Prostate gland (tissue), 2 donors: Measurements from ENCODE around the gene SHISA6. TPM values are rescaled to one million over a fixed set of nuclear protein-coding genes. Genes with fewer than 3 reads are reported as not detected.
A peak's percentile ranks its signal among the peaks of the same experiment; 100 is the strongest.

Experiments
- DNase-seq: peaks from one replicate; pipeline ENCODE4 v3.0.0-alpha.2; 2019; ENCODE audit warnings: low spot score
- H3K27ac ChIP-seq, 2 donors: fragments of 200-600 bp; sonication (generic); 2 replicates each; pipeline ENCODE4 v1.5.1; 2017 to 2019
- H3K27me3 ChIP-seq: fragments of 200-600 bp; sonication (generic); replicated peaks from 2 replicates; pipeline ENCODE4 v1.5.1; 2019; ENCODE audit not compliant: insufficient read depth
- H3K36me3 ChIP-seq, 2 donors: fragments of 200-600 bp; sonication (generic); 1 replicate in 1 of 2; 2 replicates in 1 of 2; pipeline versions ENCODE4 v1.5.1 to v1.8.1; 2017 to 2019
- H3K4me1 ChIP-seq: fragments of 200-600 bp; sonication (generic); replicated peaks from 2 replicates; pipeline ENCODE4 v1.5.1; 2019
- H3K4me3 ChIP-seq, 2 donors: fragments of 200-600 bp; sonication (generic); 2 replicates each; pipeline ENCODE4 v1.5.1; 2017 to 2019
- H3K9me3 ChIP-seq: fragments of 200-600 bp; sonication (generic); 2 replicates; pipeline ENCODE4 v1.5.1; 2017
- POLR2A ChIP-seq: fragments of 450-650 bp; IDR thresholded peaks from one replicate; pipeline ENCODE4 v1.6.1; 2016; ENCODE audit warnings: antibody characterized with exemption, mild to moderate bottlenecking
- POLR2AphosphoS5 ChIP-seq: sonication (generic); formaldehyde crosslinking; IDR thresholded peaks from one replicate; pipeline ENCODE4 v1.6.1; 2017; ENCODE audit warnings: antibody characterized with exemption
- WGBS: methylation state at CpG from one replicate; pipeline ENCODE4 v1.1.5; 2018; 5-methylcytosine and 5-hydroxymethylcytosine counted together
- intact Hi-C: fragments of 100-400 bp; cut with DNase I; formaldehyde crosslinking; loops from one replicate; pipeline ENCODE4 v1.14.2; 2022
- total RNA-seq, 2 donors: library from RNA; depleted of rRNA; stranded (reverse); fragments of >200 nt; gene quantifications; one replicate each; pipeline ENCODE4 v1.1.0, GENCODE V29; 2016
- TF ChIP-seq, protein P1 (sequence below), 4 experiments: fragments of 200-600 bp in 2 of 4; fragments of 450-650 bp in 2 of 4; sonication (generic) in 2 of 4; IDR thresholded peaks; 1 replicate in 3 of 4; 2 replicates in 1 of 4; pipeline ENCODE4 v1.5.1; 2016 to 2019; ENCODE audit warnings: antibody characterized with exemption in 4 of 4, mild to moderate bottlenecking in 2 of 4, moderate library complexity in 2 of 4

The SHISA6 gene
- total RNA-seq, 2 donors from 2014 or later, result 9.0 to 10.6 TPM

GRCh38 chr17:11319894-11320293 lies 78.9 kb downstream of the SHISA6 start:
- Histone ChIP-seq H3K27me3 (no peaks in the 10 kb centered on the region), H3K9me3 (no peaks in the 10 kb centered on the region), H3K27ac (peak overlapping the region; percentile 35 to 41), H3K4me1 (no peaks in the 10 kb centered on the region), H3K4me3 (no peak overlapping the region), H3K36me3 (no peaks in the 10 kb centered on the region)
- DNase-seq, result no peak
- 45% methylated on average over 3 of the region's 3 CpGs for WGBS
- TF ChIP-seq, protein P1, sequence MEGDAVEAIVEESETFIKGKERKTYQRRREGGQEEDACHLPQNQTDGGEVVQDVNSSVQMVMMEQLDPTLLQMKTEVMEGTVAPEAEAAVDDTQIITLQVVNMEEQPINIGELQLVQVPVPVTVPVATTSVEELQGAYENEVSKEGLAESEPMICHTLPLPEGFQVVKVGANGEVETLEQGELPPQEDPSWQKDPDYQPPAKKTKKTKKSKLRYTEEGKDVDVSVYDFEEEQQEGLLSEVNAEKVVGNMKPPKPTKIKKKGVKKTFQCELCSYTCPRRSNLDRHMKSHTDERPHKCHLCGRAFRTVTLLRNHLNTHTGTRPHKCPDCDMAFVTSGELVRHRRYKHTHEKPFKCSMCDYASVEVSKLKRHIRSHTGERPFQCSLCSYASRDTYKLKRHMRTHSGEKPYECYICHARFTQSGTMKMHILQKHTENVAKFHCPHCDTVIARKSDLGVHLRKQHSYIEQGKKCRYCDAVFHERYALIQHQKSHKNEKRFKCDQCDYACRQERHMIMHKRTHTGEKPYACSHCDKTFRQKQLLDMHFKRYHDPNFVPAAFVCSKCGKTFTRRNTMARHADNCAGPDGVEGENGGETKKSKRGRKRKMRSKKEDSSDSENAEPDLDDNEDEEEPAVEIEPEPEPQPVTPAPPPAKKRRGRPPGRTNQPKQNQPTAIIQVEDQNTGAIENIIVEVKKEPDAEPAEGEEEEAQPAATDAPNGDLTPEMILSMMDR (IDR thresholded peaks at IDR 0.05), result no peak
- peak; percentile 35 for TF ChIP-seq POLR2AphosphoS5
- intact Hi-C loops, result no loop called here

GRCh38 chr17:11324021-11324420 lies 83.0 kb downstream of the SHISA6 start:
- no peaks in the 10 kb centered on the region for H3K9me3 ChIP-seq
- H3K27ac ChIP-seq, result no peak overlapping the region
- TF ChIP-seq POLR2AphosphoS5 (no peak), POLR2A (no peak)
- TF ChIP-seq, protein P1 (IDR thresholded peaks at IDR 0.05), result no peak
- no peak overlapping the region for H3K4me3 ChIP-seq
- WGBS, result 91% methylated on average over 11 of the region's 11 CpGs
- H3K27me3 ChIP-seq, result no peaks in the 10 kb centered on the region
- no peak for DNase-seq
- no peaks in the 10 kb centered on the region for H3K4me1 ChIP-seq
- intact Hi-C loops, result no loop called here
- no peaks in the 10 kb centered on the region for H3K36me3 ChIP-seq

- 97% methylated on average over 10 of the region's 10 CpGs for WGBS
- H3K9me3 ChIP-seq, result no peaks in the 10 kb centered on the region
- intact Hi-C loops, result no loop called here
- no peak for DNase-seq
- no peaks in the 10 kb centered on the region for H3K27me3 ChIP-seq
- no peak overlapping the region for H3K27ac ChIP-seq
- no peak for TF ChIP-seq POLR2A
- no peak for TF ChIP-seq POLR2AphosphoS5
- TF ChIP-seq, protein P1 (IDR thresholded peaks at IDR 0.05), result no peak
- H3K4me3 ChIP-seq, result no peak overlapping the region
- H3K36me3 ChIP-seq, result no peaks in the 10 kb centered on the region
- no peaks in the 10 kb centered on the region for H3K4me1 ChIP-seq
These were observed 83.9 kb downstream of the SHISA6 start for GRCh38 chr17:11324846-11325420.

GRCh38 chr17:11326492-11326891 lies 85.5 kb downstream of the SHISA6 start:
- H3K36me3 ChIP-seq, result no peaks in the 10 kb centered on the region
- no peaks in the 10 kb centered on the region for H3K9me3 ChIP-seq
- no peaks in the 10 kb centered on the region for H3K4me1 ChIP-seq
- no peaks in the 10 kb centered on the region for H3K27me3 ChIP-seq
- no peak overlapping the region for H3K4me3 ChIP-seq
- no peak overlapping the region for H3K27ac ChIP-seq
- WGBS, result 94% methylated on average over 5 of the region's 5 CpGs
- DNase-seq, result no peak
- TF ChIP-seq, protein P1 (IDR thresholded peaks at IDR 0.05), result no peak
- TF ChIP-seq POLR2AphosphoS5, result no peak
- TF ChIP-seq POLR2A, result no peak
- intact Hi-C loops, result no loop called here

DNA sequence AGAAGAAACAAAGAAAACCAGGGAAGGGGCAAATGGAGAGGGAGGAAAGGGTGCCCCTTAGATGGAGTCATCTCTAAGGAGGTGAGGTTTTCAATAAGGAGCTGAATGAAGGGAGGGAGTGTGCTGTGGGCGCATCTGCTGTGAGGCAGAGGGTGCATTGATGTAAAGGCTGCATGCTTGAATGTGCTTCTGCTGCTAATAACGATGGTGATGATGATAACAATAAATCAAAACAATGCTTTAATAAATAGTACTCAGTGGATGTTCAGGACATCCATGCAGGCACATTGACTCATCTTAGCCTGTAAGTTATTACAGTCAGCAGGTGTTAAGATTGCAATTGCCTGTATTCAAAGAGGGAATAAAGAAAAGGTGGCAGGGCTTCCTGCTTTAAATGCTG lies 87.8 kb downstream of the SHISA6 start:
- Histone ChIP-seq H3K9me3 (no peaks in the 10 kb centered on the region), H3K27me3 (no peaks in the 10 kb centered on the region), H3K4me3 (no peak overlapping the region), H3K27ac (no peak overlapping the region), H3K4me1 (no peaks in the 10 kb centered on the region), H3K36me3 (no peaks in the 10 kb centered on the region)
- WGBS, result 52% methylated on average over 2 of the region's 2 CpGs
- TF ChIP-seq POLR2AphosphoS5 (no peak), POLR2A (no peak)
- TF ChIP-seq, protein P1 (IDR thresholded peaks at IDR 0.05), result no peak
- intact Hi-C loops, result no loop called here
- no peak for DNase-seq
